Activated CD8-positive, alpha-beta memory T cell treated with anti-CD3 and anti-CD28 coated beads for 4 hours (primary cell): ENCODE measurements around the gene CNTN4.

Source experiments
- DNase-seq, 2 donors: peaks; one replicate each; pipeline ENCODE4 v3.0.0-alpha.2; 2020; ENCODE audit warnings: low read depth in 2 of 2

Gene CNTN4

DNA sequence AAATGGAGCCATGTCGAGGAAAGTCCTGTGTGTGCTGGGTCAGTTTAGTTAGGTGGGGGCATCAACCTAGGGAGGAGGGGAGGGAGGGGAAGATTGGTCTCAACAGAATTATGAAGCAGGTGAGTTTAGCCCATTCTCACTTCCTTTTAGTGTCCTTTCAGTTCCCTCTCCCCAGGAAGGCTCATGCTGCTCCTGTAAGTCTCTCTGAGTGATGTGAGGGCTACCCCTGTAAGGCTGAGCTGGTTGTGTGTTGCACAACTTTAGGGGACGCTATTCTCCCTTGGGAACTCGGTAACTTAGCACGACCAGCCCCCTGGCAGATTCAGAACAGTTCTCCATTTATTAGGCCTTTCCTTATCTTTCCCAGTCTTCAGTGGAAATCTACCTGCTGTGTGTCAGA lies 990.4 kb downstream of the CNTN4 start:
- no peak for DNase-seq

DNA sequence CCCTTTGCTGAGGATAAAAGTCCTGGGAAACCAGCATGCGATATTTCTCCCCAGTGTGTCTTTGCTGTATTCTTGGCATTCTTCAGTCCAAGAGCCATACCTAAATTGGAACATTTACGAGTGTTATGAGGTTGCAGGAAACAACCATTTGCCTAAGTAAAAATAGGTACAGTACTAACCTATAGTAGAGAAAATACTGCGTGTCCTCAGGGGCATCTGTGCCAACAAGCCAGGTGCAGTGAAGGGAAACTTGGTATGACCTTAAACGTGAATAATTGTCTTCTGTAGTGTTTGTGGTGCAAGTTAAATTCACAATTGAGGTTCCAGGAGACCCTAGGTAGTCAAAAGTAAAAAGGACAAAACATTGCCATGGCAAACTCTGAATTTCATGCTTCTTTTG lies 999.3 kb downstream of the CNTN4 start:
- no peak for DNase-seq

DNA sequence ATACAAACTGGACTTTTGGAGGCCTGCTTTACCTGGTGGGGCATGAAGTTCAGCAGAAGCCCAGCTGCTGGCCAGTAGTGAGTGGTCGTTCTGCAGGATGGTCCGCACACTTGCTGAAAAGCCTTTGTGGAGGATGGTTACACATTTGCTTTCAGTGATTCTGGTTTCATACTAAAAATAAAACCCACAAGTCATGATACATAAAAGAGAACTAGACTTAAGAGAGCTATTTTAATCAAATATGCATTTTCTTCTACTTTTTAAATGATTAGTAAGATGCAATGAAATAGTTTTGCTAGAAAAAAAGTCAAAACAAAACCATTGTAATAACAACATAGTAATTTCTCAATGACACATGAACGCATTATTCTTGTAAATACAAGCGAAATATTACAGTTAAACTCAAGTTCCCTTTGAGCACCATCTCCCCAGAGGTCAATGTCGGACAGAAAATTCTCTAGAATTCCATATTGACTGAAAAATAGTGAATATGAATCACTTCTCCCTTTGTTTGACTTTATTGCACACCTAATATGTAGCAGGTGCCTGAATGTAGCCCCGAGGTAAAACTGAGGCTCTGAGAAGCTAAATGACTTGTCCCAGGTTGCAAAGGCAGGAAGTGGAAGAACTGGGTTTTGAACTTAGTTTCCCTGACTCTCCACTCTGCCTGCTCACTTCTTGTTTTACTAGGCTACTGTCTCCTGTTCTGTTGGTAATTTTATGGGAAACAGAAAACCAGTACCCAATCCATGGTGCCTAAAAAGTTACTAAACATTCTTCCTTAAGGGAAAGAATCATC lies 1003.2 kb downstream of the CNTN4 start:
- DNase-seq: no peak

DNA sequence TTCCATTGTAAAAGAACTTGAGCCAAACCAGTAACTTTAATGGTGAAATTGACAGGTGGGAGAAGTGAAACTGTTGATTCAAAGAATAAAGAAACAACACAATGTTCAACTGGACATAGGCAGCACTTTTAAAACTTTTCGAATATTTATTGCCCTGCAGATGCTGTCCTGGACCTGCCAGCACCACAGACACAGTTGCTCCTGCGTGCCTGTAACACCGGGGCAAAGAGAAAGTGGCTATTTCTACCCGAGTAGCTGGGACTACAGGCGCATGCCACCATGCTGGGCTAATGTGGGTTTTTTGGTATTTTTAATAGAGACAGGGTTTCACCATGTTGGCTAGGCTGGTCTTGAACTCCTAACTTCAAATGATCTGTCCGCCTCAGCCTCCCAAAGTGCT lies 1004.1 kb downstream of the CNTN4 start:
- no peak for DNase-seq

- no peak for DNase-seq
Measured at GRCh38 chr3:3105246-3105645, 1006.6 kb downstream of the CNTN4 start.

DNA sequence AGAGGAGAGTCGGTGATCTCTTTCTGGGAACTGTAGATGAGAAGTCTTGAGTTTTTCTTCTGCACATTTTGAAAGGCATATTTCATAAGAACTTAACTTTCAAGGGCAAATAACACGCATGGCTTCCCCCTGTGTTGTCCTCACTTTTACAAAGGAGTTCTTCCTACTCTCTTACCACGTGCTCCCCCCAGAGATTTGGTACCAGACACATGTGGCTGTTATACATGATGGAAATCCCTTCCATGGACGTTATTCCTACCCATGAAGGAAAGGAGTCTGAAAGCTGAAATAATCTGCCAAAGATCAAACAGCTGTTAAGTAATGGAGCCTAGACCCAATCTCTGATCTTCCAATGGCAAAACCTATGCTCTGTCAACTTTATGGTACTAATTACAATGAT lies 1007.1 kb downstream of the CNTN4 start:
- DNase-seq: no peak

DNA sequence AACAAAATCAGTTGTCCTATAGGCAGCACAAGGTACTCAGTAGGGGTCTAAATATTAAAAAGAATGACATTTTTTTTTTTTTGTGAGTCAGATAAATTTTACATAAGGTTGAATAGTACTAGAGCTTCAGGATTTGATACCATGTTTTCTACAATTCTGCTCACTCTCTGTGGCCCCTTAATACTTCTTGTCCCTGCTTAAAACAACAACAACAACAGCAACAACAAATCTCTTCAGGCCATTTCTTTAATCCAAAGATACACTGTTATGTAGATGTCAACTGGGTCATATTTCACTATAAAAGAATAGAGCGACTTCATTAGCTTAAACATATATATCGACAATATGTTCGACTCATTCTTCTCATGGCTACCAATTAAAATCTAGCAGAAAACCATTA lies 1008.5 kb downstream of the CNTN4 start:
- no peak for DNase-seq
